OCI-M2 (cell line): ENCODE measurements around the gene CFAP299.

Experiments used
- DNase-seq: peaks from one replicate; lab custom pipeline; 2025; ENCODE audit not compliant: unreplicated experiment; lab: John Stamatoyannopoulos, UW

The CFAP299 gene

DNA sequence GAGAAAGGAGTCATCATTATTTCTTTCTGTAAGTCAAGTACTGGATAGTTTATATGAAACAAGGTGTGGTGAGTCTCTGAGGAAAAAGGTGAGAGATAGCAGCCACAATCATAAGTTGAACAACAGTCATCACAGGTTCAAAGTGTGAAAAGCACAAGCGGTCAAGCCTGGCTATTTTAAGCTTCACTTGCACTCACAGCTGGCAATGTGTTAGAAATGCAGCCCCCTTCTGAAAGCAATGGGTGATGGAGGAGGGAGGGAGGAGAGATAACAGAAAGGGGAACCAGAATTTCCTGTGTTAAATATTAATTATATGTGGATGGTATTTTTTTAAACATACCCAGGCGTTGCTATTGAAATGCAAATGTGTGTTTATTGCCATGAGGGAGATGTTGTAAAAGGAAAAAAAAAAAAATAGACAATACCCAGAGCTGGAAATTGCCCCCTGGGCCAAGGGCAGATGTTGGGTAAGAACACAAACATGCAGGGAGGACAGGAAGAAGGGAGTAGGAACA, 668.1 kb downstream of the CFAP299 start:
- DNase-seq: no peak

DNA sequence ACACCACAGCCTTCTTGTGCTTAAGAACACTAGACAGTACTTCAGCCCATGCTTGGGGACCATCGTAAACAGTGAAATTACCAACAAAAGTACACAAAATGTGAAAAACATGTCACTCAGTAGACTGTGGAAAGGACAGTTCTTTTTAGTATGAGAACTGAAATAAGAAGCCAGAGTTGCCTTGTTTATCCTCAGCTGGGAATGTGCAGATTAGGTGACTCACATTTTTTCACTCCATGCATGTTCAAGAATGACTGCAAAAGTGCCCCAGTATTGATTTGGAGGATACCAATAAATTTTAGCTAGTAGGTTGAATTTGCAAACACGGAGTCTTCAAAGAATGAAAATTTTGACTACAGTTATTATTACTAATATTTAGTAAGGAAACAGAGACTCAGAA, 671.9 kb downstream of the CFAP299 start:
- no peak for DNase-seq
